ENCODE results near the gene DFFA.

GRCh38 chr1:10446790-10447422 lies 25.4 kb downstream of the DFFA start:
- TF ChIP-seq CTCF (IDR thresholded peaks at IDR 0.05) = no peak
- no peak for TF ChIP-seq POLR2A (IDR thresholded peaks at IDR 0.05)
